Sigmoid colon (tissue), 3 donors: Measurements from ENCODE around the gene NDOR1.

Experiments used
- POLR2A ChIP-seq, 2 donors: fragments of 450-650 bp; IDR thresholded peaks; one replicate each; pipeline ENCODE4 v1.6.1; 2016; ENCODE audit warnings: antibody characterized with exemption in 2 of 2, mild to moderate bottlenecking in 2 of 2, moderate library complexity in 2 of 2
- TF ChIP-seq, protein P1 (sequence below), 4 experiments: fragments of 450-650 bp in 3 of 4; fragments of 200-600 bp in 1 of 4; IDR thresholded peaks; one replicate each; pipeline ENCODE4 v1.5.1; 2016 to 2019; ENCODE audit warnings: antibody characterized with exemption in 4 of 4, mild to moderate bottlenecking in 3 of 4, moderate library complexity in 2 of 4

DNA sequence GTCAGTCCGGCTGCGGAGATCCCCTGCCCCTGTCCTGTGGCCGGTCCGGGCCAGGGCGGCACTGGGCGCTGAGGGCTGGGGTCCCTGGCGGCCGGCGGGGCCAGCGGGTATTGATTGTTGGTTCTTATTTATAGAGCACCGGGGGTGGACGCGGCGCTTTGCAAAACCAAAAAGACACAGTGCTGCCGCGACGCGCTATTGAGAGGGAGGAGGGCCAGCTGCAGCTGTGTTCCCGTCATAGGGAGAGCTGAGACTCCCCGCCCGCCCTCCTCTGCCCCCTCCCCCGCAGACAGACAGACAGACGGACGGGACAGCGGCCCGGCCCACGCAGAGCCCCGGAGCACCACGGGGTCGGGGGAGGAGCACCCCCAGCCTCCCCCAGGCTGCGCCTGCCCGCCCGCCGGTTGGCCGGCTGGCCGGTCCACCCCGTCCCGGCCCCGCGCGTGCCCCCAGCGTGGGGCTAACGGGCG lies 38.2 kb upstream of the NDOR1 start:
- no peak for TF ChIP-seq POLR2A (IDR thresholded peaks at IDR 0.05)
- TF ChIP-seq, protein P1, sequence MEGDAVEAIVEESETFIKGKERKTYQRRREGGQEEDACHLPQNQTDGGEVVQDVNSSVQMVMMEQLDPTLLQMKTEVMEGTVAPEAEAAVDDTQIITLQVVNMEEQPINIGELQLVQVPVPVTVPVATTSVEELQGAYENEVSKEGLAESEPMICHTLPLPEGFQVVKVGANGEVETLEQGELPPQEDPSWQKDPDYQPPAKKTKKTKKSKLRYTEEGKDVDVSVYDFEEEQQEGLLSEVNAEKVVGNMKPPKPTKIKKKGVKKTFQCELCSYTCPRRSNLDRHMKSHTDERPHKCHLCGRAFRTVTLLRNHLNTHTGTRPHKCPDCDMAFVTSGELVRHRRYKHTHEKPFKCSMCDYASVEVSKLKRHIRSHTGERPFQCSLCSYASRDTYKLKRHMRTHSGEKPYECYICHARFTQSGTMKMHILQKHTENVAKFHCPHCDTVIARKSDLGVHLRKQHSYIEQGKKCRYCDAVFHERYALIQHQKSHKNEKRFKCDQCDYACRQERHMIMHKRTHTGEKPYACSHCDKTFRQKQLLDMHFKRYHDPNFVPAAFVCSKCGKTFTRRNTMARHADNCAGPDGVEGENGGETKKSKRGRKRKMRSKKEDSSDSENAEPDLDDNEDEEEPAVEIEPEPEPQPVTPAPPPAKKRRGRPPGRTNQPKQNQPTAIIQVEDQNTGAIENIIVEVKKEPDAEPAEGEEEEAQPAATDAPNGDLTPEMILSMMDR (IDR thresholded peaks at IDR 0.05): no peak
